HCT116 (cell line): ENCODE data around the gene COL4A1. TPM values are rescaled to one million over a fixed set of nuclear protein-coding genes. Genes with fewer than 3 reads are reported as not detected.

ENCODE experiments used
- ATAC-seq: fragments of 200-7000 bp; cut with Tn5 transposase; 2 replicates; pipeline ENCODE4 v1.9.1; 2020; ENCODE audit warnings: mild to moderate bottlenecking, moderate library complexity
- BruUV-seq: library from RNA; stranded (reverse); fragments of 400-500 nt; replicated peaks from 2 replicates; lab custom pipeline; 2021; lab: Mats Ljungman, UMichigan
- CTCF ChIA-PET: fragments of 300-600 bp; sonication (Branson Sonifier 250); formaldehyde crosslinking; loops from one replicate; lab custom pipeline; 2021; ENCODE audit warnings: antibody characterized with exemption; lab: Charles Lee
- POLR2A ChIA-PET: fragments of 300-600, 350-600 bp; sonication (Branson Sonifier 250); formaldehyde crosslinking; loops from one replicate; lab custom pipeline; 2021; ENCODE audit warnings: antibody characterized with exemption; lab: Charles Lee
- RAD21 ChIA-PET, 2 experiments: fragments of 300-600 bp; sonication (Branson Sonifier 250); formaldehyde crosslinking; loops; one replicate each; lab custom pipeline; 2023; ENCODE audit warnings: low total read pairs in 2 of 2; ENCODE audit not compliant: uncharacterized antibody in 2 of 2, unreplicated experiment in 2 of 2, low non-redundant PET in 1 of 2; lab: Charles Lee
- DNase-seq: peaks from one replicate; pipeline ENCODE4 v3.0.0-alpha.2; 2010; ENCODE audit warnings: low read depth, low spot score
- H2AFZ ChIP-seq: fragments of 200-600 bp; shearing (Covaris generic), sonication (generic); 2 replicates; pipeline ENCODE4 v1.6.1; 2017; ENCODE audit warnings: low read depth, mixed run types, mixed read lengths, antibody characterized with exemption, low read length; ENCODE audit not compliant: poor library complexity, severe bottlenecking
- H3K27ac ChIP-seq: 2 replicates; pipeline ENCODE4 v1.5.1; 2012; ENCODE audit warnings: low read depth, low read length
- H3K27me3 ChIP-seq: fragments of 200-600 bp; sonication (generic); 2 replicates; pipeline ENCODE4 v1.6.1; 2016; ENCODE audit warnings: mixed run types, low read length, mixed read lengths; ENCODE audit not compliant: insufficient read depth
- H3K36me3 ChIP-seq, 2 experiments: fragments of 200-500 bp in 1 of 2; fragments of 200-600 bp in 1 of 2; sonication (Bioruptor generic) in 1 of 2; sonication (generic) in 1 of 2; 2 replicates each; pipeline versions ENCODE4 v1.5.1 to v1.6.1; 2014 to 2016; ENCODE audit warnings: low read length in 2 of 2, inconsistent platforms in 1 of 2, mixed read lengths in 1 of 2, mixed run types in 1 of 2; ENCODE audit not compliant: insufficient read depth in 2 of 2, control insufficient read depth in 1 of 2
- H3K4me1 ChIP-seq, 2 experiments: fragments of 200-600 bp in 1 of 2; sonication (generic) in 1 of 2; 2 replicates each; pipeline versions ENCODE4 v1.5.1 to v1.6.1; 2012 to 2017; ENCODE audit warnings: low read length in 2 of 2, inconsistent platforms in 1 of 2, mild to moderate bottlenecking in 1 of 2, mixed read lengths in 1 of 2, mixed run types in 1 of 2, moderate library complexity in 1 of 2; ENCODE audit not compliant: insufficient read depth in 2 of 2, control insufficient read depth in 1 of 2
- H3K4me2 ChIP-seq: fragments of 200-600 bp; sonication (generic); 2 replicates; pipeline ENCODE4 v1.6.1; 2017; ENCODE audit warnings: mixed run types, low read length, mixed read lengths
- H3K4me3 ChIP-seq, 2 experiments: fragments of 200-600 bp in 1 of 2; sonication (generic) in 1 of 2; replicated peaks in 1 of 2; 2 replicates each; pipeline ENCODE4 v1.5.1; 2011 to 2016; ENCODE audit warnings: low read length in 2 of 2, control low read depth in 1 of 2, low read depth in 1 of 2, mild to moderate bottlenecking in 1 of 2, mixed read lengths in 1 of 2, mixed run types in 1 of 2
- H3K79me2 ChIP-seq: fragments of 200-600 bp; sonication (generic); 2 replicates; pipeline ENCODE4 v1.6.1; 2017; ENCODE audit warnings: mild to moderate bottlenecking, mixed run types, low read length, moderate library complexity, mixed read lengths; ENCODE audit not compliant: insufficient read depth
- H3K9ac ChIP-seq: fragments of 200-600 bp; sonication (generic); 2 replicates; pipeline ENCODE4 v1.6.1; 2016; ENCODE audit warnings: low read length, mixed read lengths
- H3K9me2 ChIP-seq: fragments of 200-600 bp; sonication (generic), shearing (Covaris generic); 2 replicates; pipeline ENCODE4 v1.6.1; 2017; ENCODE audit warnings: mixed run types, mild to moderate bottlenecking, moderate library complexity; ENCODE audit not compliant: insufficient read depth
- H3K9me3 ChIP-seq, 2 experiments: fragments of 200-500 bp in 1 of 2; fragments of 200-600 bp in 1 of 2; sonication (Bioruptor generic) in 1 of 2; sonication (generic) in 1 of 2; 2 replicates each; pipeline ENCODE4 v1.6.1; 2014 to 2017; ENCODE audit warnings: low read length in 2 of 2, mixed read lengths in 2 of 2, inconsistent platforms in 1 of 2, low read depth in 1 of 2, mild to moderate bottlenecking in 1 of 2, mixed run types in 1 of 2, moderate library complexity in 1 of 2; ENCODE audit not compliant: control insufficient read depth in 1 of 2, insufficient read depth in 1 of 2
- H4K20me1 ChIP-seq: fragments of 200-600 bp; sonication (generic), shearing (Covaris generic); 2 replicates; pipeline ENCODE4 v1.6.1; 2017; ENCODE audit warnings: mixed run types, mild to moderate bottlenecking, moderate library complexity; ENCODE audit not compliant: insufficient read depth
- ATF3 ChIP-seq: IDR thresholded peaks from 2 replicates; pipeline ENCODE4 v1.6.1; 2012
- CBX3 ChIP-seq: IDR thresholded peaks from 2 replicates; pipeline ENCODE4 v1.6.1; 2012; ENCODE audit warnings: low read depth
- CEBPB ChIP-seq: IDR thresholded peaks from 2 replicates; pipeline ENCODE4 v1.6.1; 2012; ENCODE audit warnings: low read depth
- EGR1 ChIP-seq: IDR thresholded peaks from 2 replicates; pipeline ENCODE4 v1.6.1; 2012; ENCODE audit warnings: low read depth
- ELF1 ChIP-seq: IDR thresholded peaks from 2 replicates; pipeline ENCODE4 v1.6.1; 2012; ENCODE audit warnings: low read depth, borderline replicate concordance
- EZH2phosphoT487 ChIP-seq: fragments of 200-600 bp; IDR thresholded peaks from 2 replicates; pipeline ENCODE4 v1.6.1; 2018; ENCODE audit warnings: antibody characterized with exemption, borderline replicate concordance
- FOSL1 ChIP-seq: IDR thresholded peaks from 2 replicates; pipeline ENCODE4 v1.6.1; 2012; ENCODE audit warnings: low read depth
- JUND ChIP-seq: IDR thresholded peaks from 2 replicates; pipeline ENCODE4 v1.6.1; 2012
- MAX ChIP-seq: IDR thresholded peaks from 2 replicates; pipeline ENCODE4 v1.6.1; 2012
- POLR2A ChIP-seq: IDR thresholded peaks from 2 replicates; pipeline ENCODE4 v1.7.0; 2011; ENCODE audit warnings: borderline replicate concordance; ENCODE audit not compliant: insufficient read depth, insufficient read length; ENCODE audit errors: extremely low read depth
- POLR2AphosphoS5 ChIP-seq: IDR thresholded peaks from 2 replicates; pipeline ENCODE4 v1.6.1; 2011; ENCODE audit warnings: mild to moderate bottlenecking, low read depth, low read length, moderate library complexity
- RAD21 ChIP-seq: IDR thresholded peaks from 2 replicates; pipeline ENCODE4 v1.6.1; 2012; ENCODE audit warnings: low read depth, mild to moderate bottlenecking
- SIN3A ChIP-seq: IDR thresholded peaks from 2 replicates; pipeline ENCODE4 v1.6.1; 2012; ENCODE audit warnings: low read depth
- SP1 ChIP-seq: IDR thresholded peaks from 2 replicates; pipeline ENCODE4 v1.6.1; 2012; ENCODE audit warnings: low read depth
- SRF ChIP-seq: IDR thresholded peaks from 2 replicates; pipeline ENCODE4 v1.6.1; 2012; ENCODE audit warnings: low read depth
- TCF7L2 ChIP-seq: IDR thresholded peaks from 2 replicates; pipeline ENCODE4 v1.7.0; 2011; ENCODE audit warnings: borderline replicate concordance, inconsistent platforms; ENCODE audit not compliant: insufficient read depth, insufficient read length; ENCODE audit errors: extremely low read depth
- ZBTB33 ChIP-seq: IDR thresholded peaks from 2 replicates; pipeline ENCODE4 v1.6.1; 2011; ENCODE audit warnings: mild to moderate bottlenecking, low read length, moderate library complexity; ENCODE audit not compliant: insufficient replicate concordance; ENCODE audit errors: extremely low read depth
- ZFX ChIP-seq: fragments of 450-650 bp; IDR thresholded peaks from 2 replicates; pipeline ENCODE4 v1.6.1; 2017
- ZNF274 ChIP-seq: fragments of 200-500 bp; sonication (Bioruptor generic); IDR thresholded peaks from 2 replicates; pipeline ENCODE4 v1.6.1; 2014; ENCODE audit warnings: mild to moderate bottlenecking, low read depth, low read length, inconsistent platforms
- intact Hi-C: fragments of 100-400 bp; cut with micrococcal nuclease; formaldehyde crosslinking; loops from 2 replicates; pipeline ENCODE4 v1.10.0; 2022
- total RNA-seq: library from RNA; stranded (reverse); gene quantifications from one replicate; pipeline ENCODE4 v1.2.1, GENCODE V29; 2021; ENCODE audit not compliant: unreplicated experiment

Gene COL4A1
- total RNA-seq, 1 experiment from 2014 or later: 0.57 TPM

GRCh38 chr13:110102053-110102452 lies 204.9 kb downstream of the COL4A1 start:
- BruUV-seq: no TSS peak
- no peaks in the 10 kb centered on the region for H3K79me2 ChIP-seq
- H3K4me3 ChIP-seq: no peak overlapping the region
- no peak overlapping the region for H3K27ac ChIP-seq
- H3K27me3 ChIP-seq: no peaks in the 10 kb centered on the region
- no peak overlapping the region for H3K9ac ChIP-seq
- ATAC-seq (no peak), DNase-seq (no peak)
- H3K9me3 ChIP-seq: peaks cover 0 to 5% of the 10 kb centered on the region in 2 experiments; a peak in 1 of 4 replicates
- H4K20me1 ChIP-seq: no peaks in the 10 kb centered on the region
- RAD21 ChIA-PET: no interaction called here
- H3K4me1 ChIP-seq: no peaks in the 10 kb centered on the region
- TF ChIP-seq POLR2AphosphoS5 (no peak), ATF3 (no peak), ZNF274 (no peak), JUND (no peak), ELF1 (no peak), EGR1 (no peak), SP1 (no peak), ZFX (no peak)
- no peaks in the 10 kb centered on the region for H3K36me3 ChIP-seq
- CTCF ChIA-PET: no interaction called here
- POLR2A ChIA-PET: no interaction called here
- intact Hi-C loops: no loop called here
- no peak overlapping the region for H3K4me2 ChIP-seq
- H2AFZ ChIP-seq: no peak overlapping the region
- no peaks in the 10 kb centered on the region for H3K9me2 ChIP-seq

- no peak overlapping the region for H3K9ac ChIP-seq
- no peaks in the 10 kb centered on the region for H3K9me2 ChIP-seq
- no peaks in the 10 kb centered on the region for H3K27me3 ChIP-seq
- no peaks in the 10 kb centered on the region for H4K20me1 ChIP-seq
- ChIA-PET POLR2A (no interaction called here), CTCF (no interaction called here), RAD21 (no interaction called here)
- peaks cover 0 to 5% of the 10 kb centered on the region in 2 experiments; a peak in 1 of 4 replicates for H3K9me3 ChIP-seq
- H3K4me2 ChIP-seq: no peak overlapping the region
- no peak for DNase-seq
- H3K4me3 ChIP-seq: no peak overlapping the region
- no peak overlapping the region for H2AFZ ChIP-seq
- ATAC-seq: no peak
- no peaks in the 10 kb centered on the region for H3K79me2 ChIP-seq
- no peak overlapping the region for H3K27ac ChIP-seq
- intact Hi-C loops: no loop called here
- H3K36me3 ChIP-seq: no peaks in the 10 kb centered on the region
- H3K4me1 ChIP-seq: peaks cover 4 to 5% of the 10 kb centered on the region in 2 experiments; a peak in 3 of 4 replicates
- no TSS peak for BruUV-seq
- TF ChIP-seq CBX3 (no peak), RAD21 (no peak), TCF7L2 (no peak), ELF1 (no peak), CEBPB (no peak), ZBTB33 (no peak), SRF (no peak), ZFX (no peak), SP1 (no peak), SIN3A (no peak), POLR2A (no peak), POLR2AphosphoS5 (no peak), JUND (no peak), FOSL1 (no peak), ATF3 (no peak), EGR1 (no peak), MAX (no peak), EZH2phosphoT487 (no peak)
These were observed 207.0 kb downstream of the COL4A1 start for GRCh38 chr13:110099922-110100321.
